22Rv1 (cell line): Measurements from ENCODE around the gene MTAP.

ENCODE experiments used
- H3K27ac ChIP-seq: fragments of 450-650 bp; 2 replicates; pipeline ENCODE4 v1.5.1; 2017
- CTCF ChIP-seq: fragments of 450-650 bp; IDR thresholded peaks from 2 replicates; pipeline ENCODE4 v1.5.1; 2017; ENCODE audit warnings: mild to moderate bottlenecking
- ZFX ChIP-seq: fragments of 450-650 bp; IDR thresholded peaks from 2 replicates; pipeline ENCODE4 v1.6.1; 2017; ENCODE audit warnings: antibody characterized with exemption, borderline replicate concordance

The MTAP gene

DNA sequence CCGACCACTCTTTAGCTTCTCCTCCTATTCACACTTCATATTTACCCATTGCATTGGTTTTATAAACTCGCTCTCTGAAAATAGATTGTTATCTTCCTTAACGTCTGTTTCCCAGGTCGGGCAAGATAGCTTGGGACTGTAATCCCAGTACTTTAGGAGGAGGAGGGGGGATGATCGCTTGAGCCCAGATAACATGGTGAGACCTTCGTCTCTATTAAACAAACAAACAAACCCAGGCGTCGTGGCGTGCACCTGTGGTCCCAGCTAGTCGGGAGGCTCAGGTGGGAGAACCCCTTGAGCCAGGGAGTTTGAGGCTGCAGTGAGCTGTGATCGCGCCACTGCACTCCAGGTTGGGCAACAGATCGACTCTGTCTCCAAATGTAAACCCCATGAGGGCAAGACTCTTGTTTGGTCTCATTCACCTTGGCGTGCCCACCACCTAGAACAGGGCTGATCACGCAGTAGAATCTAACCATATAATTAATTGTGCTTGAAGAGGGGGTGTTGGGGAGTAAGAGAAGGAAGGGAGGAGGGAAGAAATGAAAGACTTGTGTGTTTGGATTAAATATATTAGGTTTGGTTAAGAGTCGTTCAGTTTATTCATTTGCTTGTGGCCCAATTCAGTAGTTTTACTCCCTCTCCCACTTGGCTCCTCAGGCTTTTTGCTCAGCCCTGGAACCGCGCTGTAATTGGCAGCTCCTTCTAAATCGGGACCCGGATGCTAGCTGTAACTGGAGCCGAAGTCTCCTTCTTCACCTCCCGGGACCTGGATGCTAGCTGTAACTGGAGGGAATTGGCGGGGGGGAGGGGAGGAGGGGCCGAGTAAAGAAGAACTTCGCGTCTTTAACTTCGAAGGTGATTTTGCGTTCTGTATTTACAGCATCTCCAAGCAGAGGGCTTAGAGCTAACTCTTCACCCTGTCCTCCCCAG is 166.8 kb downstream of the MTAP start:
- TF ChIP-seq CTCF, result no peak
- TF ChIP-seq ZFX, result no peak
- no peak overlapping the region for H3K27ac ChIP-seq

DNA sequence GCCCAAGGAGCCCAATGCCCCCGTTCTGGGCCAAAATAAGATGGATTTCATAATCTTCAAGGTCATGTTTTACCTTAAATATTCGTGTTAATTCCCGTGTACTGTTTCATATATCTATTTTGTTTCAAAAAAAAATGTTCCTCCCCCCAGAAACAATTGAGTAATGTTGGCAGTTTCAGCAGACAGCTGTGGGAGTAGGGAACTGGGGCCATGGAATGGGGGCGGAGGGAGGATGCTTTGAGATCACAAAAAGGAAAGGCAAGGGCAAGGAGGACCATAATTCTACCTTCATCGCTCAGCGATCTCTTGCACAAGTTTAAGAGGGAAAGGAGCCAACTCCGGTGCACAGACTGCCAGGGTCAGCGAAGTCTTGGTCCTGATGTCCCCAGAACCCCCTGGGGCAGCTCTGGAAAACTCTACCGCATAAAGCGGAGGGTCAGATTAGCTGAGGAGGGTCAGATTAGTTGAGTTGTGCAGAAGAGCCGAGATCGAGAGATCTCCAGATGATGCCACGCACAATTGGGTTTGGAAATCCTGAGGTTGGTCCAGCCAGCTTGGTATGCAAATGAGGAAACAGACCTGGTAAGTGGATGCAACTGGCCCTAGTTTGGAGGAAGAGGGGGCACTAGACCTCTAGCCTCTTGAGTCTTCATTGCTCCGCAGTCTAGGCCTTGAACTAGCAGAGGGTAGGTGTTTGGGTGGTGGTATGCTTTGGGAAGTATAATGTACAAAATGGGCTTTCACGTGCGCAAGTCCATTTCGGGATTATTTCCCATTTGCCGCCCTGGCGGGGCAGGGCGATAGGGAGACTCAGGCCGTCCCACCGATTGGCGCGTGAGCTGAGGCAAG is 167.7 kb downstream of the MTAP start:
- no peak overlapping the region for H3K27ac ChIP-seq
- TF ChIP-seq CTCF (no peak), ZFX (no peak)

- no peak overlapping the region for H3K27ac ChIP-seq
These were observed 168.6 kb downstream of the MTAP start for GRCh38 chr9:21970800-21971640.

GRCh38 chr9:21972361-21972760 is 169.9 kb downstream of the MTAP start:
- TF ChIP-seq CTCF (no peak), ZFX (no peak)
- H3K27ac ChIP-seq, result no peak overlapping the region

More at GRCh38 chr9:21970800-21971640, 168.6 kb downstream of the MTAP start:
- no peak for TF ChIP-seq ZFX
- TF ChIP-seq CTCF, result no peak

GRCh38 chr9:21974343-21974721 is 171.9 kb downstream of the MTAP start:
- TF ChIP-seq ZFX, result no peak
- no peak overlapping the region for H3K27ac ChIP-seq

- TF ChIP-seq CTCF, result no peak
- no peak for TF ChIP-seq ZFX
- no peak overlapping the region for H3K27ac ChIP-seq
These were observed 172.4 kb downstream of the MTAP start for GRCh38 chr9:21974722-21975409.

DNA sequence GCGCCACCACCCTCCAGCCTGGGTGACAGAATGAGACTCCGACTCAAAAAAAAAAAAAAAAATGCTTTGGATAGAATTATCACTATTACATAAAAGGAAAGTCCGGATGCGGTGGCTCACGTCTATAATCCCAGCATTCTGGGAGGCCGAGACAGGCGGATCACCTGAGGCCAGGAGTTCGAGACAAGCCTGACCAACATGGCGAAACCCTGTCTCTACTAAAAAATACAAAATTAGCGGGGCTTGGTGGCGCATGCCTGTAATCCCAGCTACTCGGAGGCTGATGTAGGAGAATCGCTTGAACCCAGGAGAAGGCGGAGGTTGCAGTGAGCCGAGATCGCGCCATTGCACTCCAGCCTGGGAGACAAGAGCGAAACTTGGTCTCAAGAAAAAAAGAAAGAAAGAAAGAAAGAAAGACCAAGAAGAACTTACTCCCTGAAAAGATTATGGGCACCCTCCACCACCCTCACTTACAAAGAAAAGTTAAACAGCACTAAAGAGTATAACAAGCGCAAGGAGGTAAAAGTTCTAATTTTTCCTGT is 174.0 kb downstream of the MTAP start:
- no peak for TF ChIP-seq ZFX
- TF ChIP-seq CTCF, result no peak
- H3K27ac ChIP-seq, result no peak overlapping the region
